PFSK-1 (cell line): ENCODE data around the gene PDE6A.

ENCODE experiments used
- POLR2AphosphoS5 ChIP-seq: IDR thresholded peaks from 2 replicates; pipeline ENCODE4 v1.6.1; 2012; ENCODE audit warnings: low read depth, mild to moderate bottlenecking, control low read depth, low read length, moderate library complexity
- TAF1 ChIP-seq: IDR thresholded peaks from 2 replicates; pipeline ENCODE4 v1.6.1; 2012; ENCODE audit warnings: low read length, control low read depth, borderline replicate concordance; ENCODE audit not compliant: insufficient read depth
- TF ChIP-seq, protein P1 (sequence below), 2 experiments: IDR thresholded peaks; 2 replicates each; pipeline versions ENCODE4 v1.6.1 to v1.8.0; 2011 to 2012; ENCODE audit warnings: low read depth in 2 of 2, low read length in 2 of 2, control low read depth in 1 of 2, inconsistent platforms in 1 of 2, mild to moderate bottlenecking in 1 of 2, moderate library complexity in 1 of 2; ENCODE audit not compliant: insufficient read depth in 1 of 2

DNA sequence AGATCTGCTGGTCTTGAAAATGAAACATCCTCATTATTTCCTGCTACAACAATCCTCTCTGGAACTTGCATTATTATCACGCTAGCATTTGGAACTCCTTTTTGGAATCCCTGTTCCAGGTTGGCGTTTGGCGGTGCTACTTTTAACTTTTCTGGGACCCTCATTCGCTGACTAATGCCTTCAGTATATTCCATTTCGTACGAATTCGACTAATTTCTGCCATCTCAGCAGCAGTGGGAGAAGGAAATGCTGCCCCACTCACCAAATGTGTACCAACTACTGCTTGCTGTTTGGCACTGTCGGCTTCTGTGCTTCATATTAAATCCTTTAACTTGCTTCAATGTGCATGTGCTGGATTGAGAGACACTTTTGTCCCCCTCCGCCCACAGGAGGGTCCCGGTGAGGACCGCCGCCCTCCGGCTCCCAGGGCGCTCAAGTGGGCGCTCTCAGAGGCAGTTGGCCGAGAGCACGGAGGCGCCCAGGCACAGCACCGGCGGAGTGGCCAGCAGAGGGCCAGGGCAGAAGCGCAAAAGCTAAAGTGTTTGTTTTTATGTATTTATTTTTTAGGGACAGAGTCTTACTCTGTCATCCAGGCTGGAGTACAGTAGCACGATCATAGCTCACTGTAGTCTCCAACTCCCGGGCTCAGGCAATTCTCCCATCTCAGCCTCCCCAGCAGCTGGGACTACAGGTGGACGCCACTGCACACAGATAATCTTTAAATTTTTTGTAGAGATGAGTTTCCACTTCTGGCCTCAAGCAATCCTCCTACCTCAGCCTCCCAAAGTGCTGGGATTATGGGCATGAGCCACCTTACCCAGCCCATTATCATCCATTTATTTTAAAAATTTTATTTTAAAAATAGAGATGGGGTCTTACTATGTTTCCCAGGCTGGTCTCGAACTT lies 11.9 kb downstream of the PDE6A start:
- TF ChIP-seq, protein P1, sequence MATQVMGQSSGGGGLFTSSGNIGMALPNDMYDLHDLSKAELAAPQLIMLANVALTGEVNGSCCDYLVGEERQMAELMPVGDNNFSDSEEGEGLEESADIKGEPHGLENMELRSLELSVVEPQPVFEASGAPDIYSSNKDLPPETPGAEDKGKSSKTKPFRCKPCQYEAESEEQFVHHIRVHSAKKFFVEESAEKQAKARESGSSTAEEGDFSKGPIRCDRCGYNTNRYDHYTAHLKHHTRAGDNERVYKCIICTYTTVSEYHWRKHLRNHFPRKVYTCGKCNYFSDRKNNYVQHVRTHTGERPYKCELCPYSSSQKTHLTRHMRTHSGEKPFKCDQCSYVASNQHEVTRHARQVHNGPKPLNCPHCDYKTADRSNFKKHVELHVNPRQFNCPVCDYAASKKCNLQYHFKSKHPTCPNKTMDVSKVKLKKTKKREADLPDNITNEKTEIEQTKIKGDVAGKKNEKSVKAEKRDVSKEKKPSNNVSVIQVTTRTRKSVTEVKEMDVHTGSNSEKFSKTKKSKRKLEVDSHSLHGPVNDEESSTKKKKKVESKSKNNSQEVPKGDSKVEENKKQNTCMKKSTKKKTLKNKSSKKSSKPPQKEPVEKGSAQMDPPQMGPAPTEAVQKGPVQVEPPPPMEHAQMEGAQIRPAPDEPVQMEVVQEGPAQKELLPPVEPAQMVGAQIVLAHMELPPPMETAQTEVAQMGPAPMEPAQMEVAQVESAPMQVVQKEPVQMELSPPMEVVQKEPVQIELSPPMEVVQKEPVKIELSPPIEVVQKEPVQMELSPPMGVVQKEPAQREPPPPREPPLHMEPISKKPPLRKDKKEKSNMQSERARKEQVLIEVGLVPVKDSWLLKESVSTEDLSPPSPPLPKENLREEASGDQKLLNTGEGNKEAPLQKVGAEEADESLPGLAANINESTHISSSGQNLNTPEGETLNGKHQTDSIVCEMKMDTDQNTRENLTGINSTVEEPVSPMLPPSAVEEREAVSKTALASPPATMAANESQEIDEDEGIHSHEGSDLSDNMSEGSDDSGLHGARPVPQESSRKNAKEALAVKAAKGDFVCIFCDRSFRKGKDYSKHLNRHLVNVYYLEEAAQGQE (IDR thresholded peaks at IDR 0.05; ENCODE audit: insufficient read depth in 1 of 2, low read depth in 2 of 2, low read length in 2 of 2), result no peak
- TF ChIP-seq TAF1 (no peak), POLR2AphosphoS5 (no peak)
